HL-60/S4 treated with retinoic acid at 250 ng/mL for 4 days and 3 days (cell line): ENCODE measurements around the gene APRT.

Source experiments
- in situ Hi-C: fragments of 300-500 bp; cut with MboI; formaldehyde crosslinking; loops from 2 replicates; pipeline ENCODE4 v1.7.0; 2022; ENCODE audit warnings: low sequenced_read_pairs

The APRT gene

DNA sequence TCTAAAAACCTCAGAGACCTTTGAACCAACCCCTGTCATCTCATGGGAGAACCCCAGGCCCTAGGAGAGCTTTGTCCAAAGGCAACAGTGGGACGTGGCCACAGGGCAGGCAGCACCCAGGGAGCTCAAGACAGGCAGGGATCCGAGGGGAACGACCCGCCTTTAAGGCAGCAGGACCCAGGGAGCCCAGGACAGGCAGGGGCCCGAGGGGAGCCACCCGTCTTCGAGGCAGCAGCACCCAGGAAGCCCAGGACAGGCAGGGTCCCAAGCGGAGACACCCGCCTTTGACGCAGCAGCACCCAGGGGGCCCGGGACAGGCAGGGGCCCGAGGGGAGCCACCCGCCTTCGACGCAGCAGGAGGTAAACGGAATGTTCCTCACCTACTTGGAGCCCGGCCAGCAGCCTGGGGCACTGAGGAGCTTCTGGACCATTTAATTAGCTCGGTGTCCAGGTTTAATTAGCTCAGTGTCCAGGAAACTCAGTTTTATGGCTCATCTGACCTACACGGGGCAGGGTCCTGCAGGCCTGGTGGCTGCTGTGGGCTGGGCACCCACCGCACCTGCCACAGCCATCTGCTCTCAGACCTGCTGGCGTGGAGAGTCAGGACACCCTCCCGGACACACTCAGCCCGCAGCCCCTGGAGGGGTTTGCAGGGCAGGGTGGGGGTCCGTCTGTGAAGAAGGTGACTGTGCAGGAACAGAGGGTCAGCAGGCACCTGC lies 51.1 kb downstream of the APRT start:
- in situ Hi-C loops, result no loop called here

DNA sequence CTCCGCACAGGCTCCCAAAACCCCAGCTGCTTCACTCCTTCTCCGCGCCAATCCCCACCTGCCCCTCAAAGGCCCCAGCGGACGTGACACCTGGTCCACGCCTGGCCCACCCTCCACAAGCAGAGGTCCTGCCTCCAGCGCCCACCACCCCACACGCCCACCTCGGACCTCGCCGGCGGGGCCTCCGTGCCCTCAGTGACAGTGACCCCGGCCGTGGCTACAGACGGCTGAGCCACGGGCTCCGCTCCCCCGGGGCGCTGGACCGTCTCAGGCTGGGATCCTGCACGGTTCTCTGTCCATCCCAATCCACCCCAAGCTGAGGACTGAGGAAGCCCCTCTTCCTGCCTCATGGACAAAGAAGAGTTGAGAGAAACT lies 51.8 kb downstream of the APRT start:
- in situ Hi-C loops, result no loop called here
